ENCODE results near the gene RERE. TPM values are rescaled to one million over a fixed set of nuclear protein-coding genes. Genes with fewer than 3 reads are reported as not detected.

RERE gene
- polyA plus RNA-seq, 1 experiment, result 14.3 TPM

GRCh38 chr1:8754247-8754650, 63.2 kb downstream of the RERE start:
- ChIA-PET POLR2A (no interaction called here), CTCF (no interaction called here)
- no peak for DNase-seq (ENCODE audit: low read depth, low spot score)
- TF ChIP-seq CTCF (IDR thresholded peaks at IDR 0.05; ENCODE audit: low read depth, low read length), result no peak
- no peak overlapping the region for H3K27ac ChIP-seq (ENCODE audit: low read depth, low read length)
- H3K27me3 ChIP-seq (ENCODE audit: control insufficient read depth, insufficient read depth, low read length), result no peaks in the 10 kb centered on the region
- H3K9me3 ChIP-seq (ENCODE audit: control insufficient read depth, insufficient read depth, low read length), result peaks cover 4% of the 10 kb centered on the region; the same call in 1 of the 2 replicates
- no peak overlapping the region for H3K4me3 ChIP-seq (ENCODE audit: low read depth, low read length)

- CTCF ChIA-PET, result no interaction called here
- TF ChIP-seq CTCF (IDR thresholded peaks at IDR 0.05; ENCODE audit: low read depth, low read length), result no peak
- no peak overlapping the region for H3K4me3 ChIP-seq (ENCODE audit: low read depth, low read length)
Measured at GRCh38 chr1:8753736-8754135, 63.7 kb downstream of the RERE start.

GRCh38 chr1:8752921-8753713, 64.3 kb downstream of the RERE start:
- DNase-seq (ENCODE audit: low read depth, low spot score), result no peak
- CTCF ChIA-PET, result interaction anchor here (0.5 to 1.1 kb wide), 3 partner anchors 27 to 175 kb away, joined by 3 to 9 read pairs (median 3); no protein-coding TSS in a partner anchor
- Histone ChIP-seq H3K9me3 (ENCODE audit: control insufficient read depth, insufficient read depth, low read length) (peaks cover 2% of the 10 kb centered on the region; the same call in 1 of the 2 replicates), H3K4me3 (ENCODE audit: low read depth, low read length) (no peak overlapping the region), H3K27me3 (ENCODE audit: control insufficient read depth, insufficient read depth, low read length) (no peaks in the 10 kb centered on the region), H3K27ac (ENCODE audit: low read depth, low read length) (no peak overlapping the region)
- no peak for TF ChIP-seq CTCF (IDR thresholded peaks at IDR 0.05; ENCODE audit: low read depth, low read length)
- POLR2A ChIA-PET, result no interaction called here

More at GRCh38 chr1:8753736-8754135, 63.7 kb downstream of the RERE start:
- H3K9me3 ChIP-seq (ENCODE audit: control insufficient read depth, insufficient read depth, low read length), result peaks cover 4% of the 10 kb centered on the region; the same call in 1 of the 2 replicates
- POLR2A ChIA-PET, result no interaction called here
- no peaks in the 10 kb centered on the region for H3K27me3 ChIP-seq (ENCODE audit: control insufficient read depth, insufficient read depth, low read length)
- no peak overlapping the region for H3K27ac ChIP-seq (ENCODE audit: low read depth, low read length)
- DNase-seq (ENCODE audit: low read depth, low spot score), result no peak

- Histone ChIP-seq H3K9me3 (ENCODE audit: control insufficient read depth, insufficient read depth, low read length) (no peaks in the 10 kb centered on the region), H3K27me3 (ENCODE audit: control insufficient read depth, insufficient read depth, low read length) (no peaks in the 10 kb centered on the region), H3K4me3 (ENCODE audit: low read depth, low read length) (no peak overlapping the region), H3K27ac (ENCODE audit: low read depth, low read length) (no peak overlapping the region)
- CTCF ChIA-PET, result interaction anchor here (0.5 to 1.1 kb wide), 3 partner anchors 26 to 176 kb away, joined by 3 to 9 read pairs (median 3); no protein-coding TSS in a partner anchor
- POLR2A ChIA-PET, result no interaction called here
- DNase-seq (ENCODE audit: low read depth, low spot score), result no peak
- no peak for TF ChIP-seq CTCF (IDR thresholded peaks at IDR 0.05; ENCODE audit: low read depth, low read length)
Measured at GRCh38 chr1:8752411-8752810, 65.0 kb downstream of the RERE start.

- ChIA-PET POLR2A (interaction anchor here (0.7 kb wide), 1 partner anchor 83 kb away, joined by 4 read pairs; no protein-coding TSS in a partner anchor), CTCF (interaction anchor here (0.8 to 1.1 kb wide), 2 partner anchors 25 to 97 kb away, joined by 3 read pairs; no protein-coding TSS in a partner anchor)
- TF ChIP-seq CTCF (IDR thresholded peaks at IDR 0.05; ENCODE audit: low read depth, low read length), result no peak
- Histone ChIP-seq H3K9me3 (ENCODE audit: control insufficient read depth, insufficient read depth, low read length) (no peaks in the 10 kb centered on the region), H3K4me3 (ENCODE audit: low read depth, low read length) (no peak overlapping the region), H3K27me3 (ENCODE audit: control insufficient read depth, insufficient read depth, low read length) (no peaks in the 10 kb centered on the region), H3K27ac (ENCODE audit: low read depth, low read length) (no peak overlapping the region)
- no peak for DNase-seq (ENCODE audit: low read depth, low spot score)
Measured at GRCh38 chr1:8751984-8752383, 65.5 kb downstream of the RERE start.

Data from AG04450 (cell line).